A673 (cell line): ENCODE results near the gene CYTH2. TPM values are rescaled to one million over a fixed set of nuclear protein-coding genes. Genes with fewer than 3 reads are reported as not detected.

Experiments
- BruUV-seq: library from RNA; stranded (reverse); fragments of 400-500 nt; replicated peaks from 2 replicates; lab custom pipeline; 2021; lab: Mats Ljungman, UMichigan
- CTCF ChIA-PET: fragments of 300-600 bp; sonication (Branson Sonifier 250); formaldehyde crosslinking; loops from one replicate; lab custom pipeline; 2022; ENCODE audit warnings: antibody characterized with exemption; lab: Charles Lee
- POLR2A ChIA-PET: fragments of 300-600 bp; sonication (Branson Sonifier 250); formaldehyde crosslinking; loops from one replicate; lab custom pipeline; 2022; ENCODE audit warnings: antibody characterized with exemption; ENCODE audit not compliant: low non-redundant PET; lab: Charles Lee
- DNase-seq: peaks from one replicate; pipeline ENCODE4 v3.0.0-alpha.2; 2015; ENCODE audit warnings: low spot score
- H3K27ac ChIP-seq: fragments of 200-600 bp; sonication (generic); 2 replicates; pipeline ENCODE4 v1.5.1; 2016; ENCODE audit warnings: mixed run types, low read depth, mild to moderate bottlenecking, mixed read lengths, antibody characterized with exemption, low read length; ENCODE audit not compliant: poor library complexity, severe bottlenecking
- H3K27me3 ChIP-seq: fragments of 200-600 bp; sonication (generic); replicated peaks from 2 replicates; pipeline ENCODE4 v1.6.1; 2017; ENCODE audit warnings: mixed run types, low read depth, mild to moderate bottlenecking, mixed read lengths, antibody characterized with exemption, low read length; ENCODE audit not compliant: insufficient read depth, poor library complexity
- H3K36me3 ChIP-seq: fragments of 200-600 bp; sonication (generic); 2 replicates; pipeline ENCODE4 v1.6.1; 2016; ENCODE audit warnings: mixed run types, mild to moderate bottlenecking, mixed read lengths, antibody characterized with exemption, low read length; ENCODE audit not compliant: insufficient read depth, poor library complexity, severe bottlenecking
- H3K4me1 ChIP-seq: fragments of 200-600 bp; sonication (generic); 2 replicates; pipeline ENCODE4 v1.6.1; 2017; ENCODE audit warnings: mixed run types, mild to moderate bottlenecking, mixed read lengths, antibody characterized with exemption, low read length; ENCODE audit not compliant: insufficient read depth, poor library complexity, severe bottlenecking
- H3K4me3 ChIP-seq: fragments of 200-600 bp; sonication (generic); 2 replicates; pipeline ENCODE4 v1.5.1; 2016; ENCODE audit warnings: low read depth, mixed run types, mild to moderate bottlenecking, mixed read lengths, low read length; ENCODE audit not compliant: poor library complexity, severe bottlenecking
- H3K9me3 ChIP-seq: fragments of 200-600 bp; sonication (generic); 2 replicates; pipeline ENCODE4 v1.6.1; 2016; ENCODE audit warnings: mixed run types, low read depth, mild to moderate bottlenecking, mixed read lengths, antibody characterized with exemption, low read length; ENCODE audit not compliant: poor library complexity, severe bottlenecking
- EZH2 ChIP-seq: fragments of 200-600 bp; sonication (generic); IDR thresholded peaks from 2 replicates; pipeline ENCODE4 v1.6.1; 2017; ENCODE audit warnings: borderline replicate concordance, low read depth, mild to moderate bottlenecking, mixed read lengths, antibody characterized with exemption, low read length; ENCODE audit not compliant: poor library complexity, severe bottlenecking
- intact Hi-C: fragments of 100-400 bp; cut with micrococcal nuclease; formaldehyde crosslinking; loops from one replicate; pipeline ENCODE4 v1.10.0; 2022; ENCODE audit not compliant: unreplicated experiment
- total RNA-seq: library from RNA; stranded (reverse); gene quantifications from 2 replicates; pipeline ENCODE4 v1.2.3, GENCODE V29; 2021
- TF ChIP-seq, protein P1 (sequence below): fragments of 300-800, 200-600 bp; sonication (generic); conservative IDR thresholded peaks from 2 replicates; pipeline ENCODE4 v1.5.1; 2017; ENCODE audit warnings: low read depth, mild to moderate bottlenecking, antibody characterized with exemption, low read length, moderate library complexity, mixed read lengths

The CYTH2 gene
- total RNA-seq, 1 experiment from 2014 or later: 125 TPM

DNA sequence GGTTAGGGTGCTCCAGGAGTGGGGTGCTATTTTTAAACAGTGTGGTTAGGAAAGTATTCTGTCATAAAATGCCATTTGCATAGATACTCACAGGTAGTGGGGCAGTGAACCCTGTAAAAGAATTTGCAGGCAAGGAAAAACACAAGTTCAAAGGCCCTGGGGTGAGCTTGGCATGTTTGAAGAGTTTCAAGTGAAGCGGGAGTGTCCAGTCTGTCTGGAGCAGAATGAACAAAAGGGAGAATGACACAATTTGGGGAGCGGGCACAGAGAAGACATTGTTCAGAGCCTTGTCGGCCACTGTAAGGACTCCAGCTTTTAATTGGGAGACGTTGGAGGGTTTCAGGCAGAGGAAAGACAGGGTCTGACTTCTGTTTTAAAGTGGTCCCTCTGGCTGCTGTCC lies 20.6 kb upstream of the CYTH2 start:
- DNase-seq: no peak
- intact Hi-C loops: loop anchor here (5.0 kb wide), 1 partner anchor 56 kb away; the partner anchor contains the start of genes GRIN2D and KDELR1
- ChIA-PET CTCF (no interaction called here), POLR2A (no interaction called here)
- Histone ChIP-seq H3K4me3 (no peak overlapping the region), H3K9me3 (no peaks in the 10 kb centered on the region), H3K27me3 (no peaks in the 10 kb centered on the region), H3K27ac (no peak overlapping the region), H3K4me1 (peaks cover 13% of the 10 kb centered on the region), H3K36me3 (peaks cover 64% of the 10 kb centered on the region)
- no TSS peak for BruUV-seq
- TF ChIP-seq, protein P1, sequence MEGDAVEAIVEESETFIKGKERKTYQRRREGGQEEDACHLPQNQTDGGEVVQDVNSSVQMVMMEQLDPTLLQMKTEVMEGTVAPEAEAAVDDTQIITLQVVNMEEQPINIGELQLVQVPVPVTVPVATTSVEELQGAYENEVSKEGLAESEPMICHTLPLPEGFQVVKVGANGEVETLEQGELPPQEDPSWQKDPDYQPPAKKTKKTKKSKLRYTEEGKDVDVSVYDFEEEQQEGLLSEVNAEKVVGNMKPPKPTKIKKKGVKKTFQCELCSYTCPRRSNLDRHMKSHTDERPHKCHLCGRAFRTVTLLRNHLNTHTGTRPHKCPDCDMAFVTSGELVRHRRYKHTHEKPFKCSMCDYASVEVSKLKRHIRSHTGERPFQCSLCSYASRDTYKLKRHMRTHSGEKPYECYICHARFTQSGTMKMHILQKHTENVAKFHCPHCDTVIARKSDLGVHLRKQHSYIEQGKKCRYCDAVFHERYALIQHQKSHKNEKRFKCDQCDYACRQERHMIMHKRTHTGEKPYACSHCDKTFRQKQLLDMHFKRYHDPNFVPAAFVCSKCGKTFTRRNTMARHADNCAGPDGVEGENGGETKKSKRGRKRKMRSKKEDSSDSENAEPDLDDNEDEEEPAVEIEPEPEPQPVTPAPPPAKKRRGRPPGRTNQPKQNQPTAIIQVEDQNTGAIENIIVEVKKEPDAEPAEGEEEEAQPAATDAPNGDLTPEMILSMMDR: no peak
- no peak for TF ChIP-seq EZH2

DNA sequence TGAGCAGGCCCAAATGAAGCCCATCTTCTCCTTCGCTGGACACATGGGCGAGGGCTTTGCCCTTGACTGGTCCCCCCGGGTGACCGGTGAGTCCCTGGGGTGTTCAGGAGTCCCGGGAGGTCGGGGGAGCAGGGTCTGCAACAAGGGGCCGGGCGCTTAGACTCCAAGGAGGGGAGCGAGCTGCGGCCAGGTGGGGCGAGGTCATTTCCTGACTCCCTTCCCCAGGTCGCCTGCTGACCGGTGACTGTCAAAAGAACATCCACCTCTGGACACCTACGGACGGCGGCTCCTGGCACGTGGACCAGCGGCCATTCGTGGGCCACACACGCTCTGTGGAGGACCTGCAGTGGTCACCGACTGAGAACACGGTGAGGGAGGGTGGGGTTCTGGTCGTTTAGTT lies 18.7 kb upstream of the CYTH2 start:
- H3K27ac ChIP-seq: no peak overlapping the region
- no peak for DNase-seq
- intact Hi-C loops: no loop called here
- H3K9me3 ChIP-seq: no peaks in the 10 kb centered on the region
- ChIA-PET CTCF (no interaction called here), POLR2A (no interaction called here)
- peaks cover 73% of the 10 kb centered on the region for H3K36me3 ChIP-seq
- H3K27me3 ChIP-seq: no peaks in the 10 kb centered on the region
- no peak overlapping the region for H3K4me3 ChIP-seq
- no peak for TF ChIP-seq EZH2
- TF ChIP-seq, protein P1: no peak
- BruUV-seq: no TSS peak
- no peaks in the 10 kb centered on the region for H3K4me1 ChIP-seq

DNA sequence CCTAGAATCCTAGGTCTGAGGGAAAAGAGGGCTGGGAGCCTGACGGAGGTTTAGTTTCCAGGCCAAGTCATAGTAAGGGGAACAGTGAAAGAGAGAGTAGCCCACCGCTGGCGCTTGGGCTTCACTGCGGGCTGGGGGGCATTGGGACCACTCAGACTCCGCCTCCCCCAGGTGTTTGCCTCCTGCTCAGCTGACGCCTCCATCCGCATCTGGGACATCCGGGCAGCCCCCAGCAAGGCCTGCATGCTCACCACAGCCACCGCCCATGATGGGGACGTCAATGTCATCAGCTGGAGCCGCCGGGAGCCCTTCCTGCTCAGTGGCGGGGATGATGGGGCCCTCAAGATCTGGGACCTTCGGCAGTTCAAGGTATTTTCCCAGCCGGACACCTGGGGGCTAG lies 18.3 kb upstream of the CYTH2 start:
- no peak for DNase-seq
- intact Hi-C loops: no loop called here
- no peaks in the 10 kb centered on the region for H3K4me1 ChIP-seq
- TF ChIP-seq, protein P1: no peak
- no peak for TF ChIP-seq EZH2
- ChIA-PET CTCF (interaction anchor here (0.6 kb wide), 1 partner anchor 31 kb away, joined by 3 read pairs; no protein-coding TSS in a partner anchor), POLR2A (no interaction called here)
- BruUV-seq: no TSS peak
- H3K9me3 ChIP-seq: no peaks in the 10 kb centered on the region
- H3K27me3 ChIP-seq: no peaks in the 10 kb centered on the region
- H3K27ac ChIP-seq: no peak overlapping the region
- peaks cover 74% of the 10 kb centered on the region for H3K36me3 ChIP-seq
- H3K4me3 ChIP-seq: no peak overlapping the region
